PFSK-1 (cell line): Measurements from ENCODE around the gene HEBP2.

Experiments used
- POLR2AphosphoS5 ChIP-seq: IDR thresholded peaks from 2 replicates; pipeline ENCODE4 v1.6.1; 2012; ENCODE audit warnings: low read depth, mild to moderate bottlenecking, control low read depth, low read length, moderate library complexity
- REST ChIP-seq, 2 experiments: IDR thresholded peaks; 2 replicates each; pipeline versions ENCODE4 v1.6.1 to v1.8.0; 2011 to 2012; ENCODE audit warnings: low read depth in 2 of 2, low read length in 2 of 2, control low read depth in 1 of 2, inconsistent platforms in 1 of 2, mild to moderate bottlenecking in 1 of 2, moderate library complexity in 1 of 2; ENCODE audit not compliant: insufficient read depth in 1 of 2
- SIN3A ChIP-seq: IDR thresholded peaks from 2 replicates; pipeline ENCODE4 v1.6.1; 2012; ENCODE audit warnings: mild to moderate bottlenecking, low read length, moderate library complexity, borderline replicate concordance; ENCODE audit not compliant: insufficient read depth
- TAF1 ChIP-seq: IDR thresholded peaks from 2 replicates; pipeline ENCODE4 v1.6.1; 2012; ENCODE audit warnings: low read length, control low read depth, borderline replicate concordance; ENCODE audit not compliant: insufficient read depth

- TF ChIP-seq SIN3A (no peak), TAF1 (no peak), REST (IDR thresholded peaks at IDR 0.05; ENCODE audit: insufficient read depth in 1 of 2, low read depth in 2 of 2, low read length in 2 of 2) (no peak), POLR2AphosphoS5 (no peak)
Observed at GRCh38 chr6:138393871-138394783, 9.9 kb upstream of the HEBP2 start.
